A549 (cell line): ENCODE data around the gene TRIM22. TPM values are rescaled to one million over a fixed set of nuclear protein-coding genes. Genes with fewer than 3 reads are reported as not detected.
"Not testable (repeated sequence)": the region's sequence is repeated elsewhere in the genome, so short reads cannot be mapped to it uniquely, and the experiment has no call there.

Experiments
- ATAC-seq, 2 experiments: fragments of 200-7000 bp in 1 of 2; fragments of >200 bp in 1 of 2; cut with Nextera tagmentation in 1 of 2; cut with Tn5 transposase in 1 of 2; 3 replicates each; pipeline versions ENCODE4 v1.8.0 to v1.9.1; 2018 to 2020; ENCODE audit warnings: mild to moderate bottlenecking in 1 of 2, moderate library complexity in 1 of 2
- CTCF ChIA-PET: fragments of 300-600 bp; sonication (Branson Sonifier 250); formaldehyde crosslinking; extraction: SDS; loops from one replicate; lab custom pipeline; 2021; ENCODE audit warnings: antibody characterized with exemption, inconsistent platforms; lab: Yijun Ruan, JAX
- POLR2A ChIA-PET: fragments of 350-600 bp; formaldehyde crosslinking; extraction: SDS; loops from one replicate; lab custom pipeline; 2021; ENCODE audit warnings: antibody characterized with exemption, inconsistent platforms; lab: Yijun Ruan, JAX
- DNase-seq, 2 experiments: peaks; one replicate each; pipeline versions ENCODE4 v3.0.0 to v3.0.0-alpha.2; 2011 to 2016; ENCODE audit warnings: low read depth in 1 of 2, low spot score in 1 of 2
- FAIRE-seq: peaks from 2 replicates; lab custom pipeline; 2011; peaks lifted over from hg19 to GRCh38; lab: Jason Lieb, UNC
- H3K27ac ChIP-seq, 2 experiments: fragments of >200 bp; sonication (Bioruptor Twin); formaldehyde crosslinking; 3 replicates each; pipeline ENCODE4 v1.5.1; 2016 to 2017
- H3K4me1 ChIP-seq: fragments of >200 bp; sonication (Bioruptor Twin); formaldehyde crosslinking; 3 replicates; pipeline ENCODE4 v1.6.1; 2016
- H3K4me2 ChIP-seq: fragments of >200 bp; sonication (Bioruptor Twin); formaldehyde crosslinking; 3 replicates; pipeline ENCODE4 v1.6.1; 2016
- H3K4me3 ChIP-seq: fragments of >200 bp; sonication (Bioruptor Twin); formaldehyde crosslinking; 3 replicates; pipeline ENCODE4 v1.5.1; 2016
- H3K9me3 ChIP-seq: fragments of >200 bp; sonication (Bioruptor Twin); formaldehyde crosslinking; 3 replicates; pipeline ENCODE4 v1.6.1; 2016
- ATOH8 ChIP-seq: fragments of 250-450 bp; sonication (Bioruptor Pico); IDR thresholded peaks from 2 replicates; pipeline ENCODE4 v1.5.0; 2020; ENCODE audit warnings: low read depth, mild to moderate bottlenecking, moderate library complexity
- BHLHE40 ChIP-seq: IDR thresholded peaks from 2 replicates; pipeline ENCODE4 v1.6.1; 2012; ENCODE audit warnings: low read depth, low read length, inconsistent platforms
- CEBPB ChIP-seq, 2 experiments: fragments of >200 bp in 1 of 2; sonication (Bioruptor Twin) in 1 of 2; formaldehyde crosslinking in 1 of 2; IDR thresholded peaks; 2 replicates each; pipeline ENCODE4 v1.6.1; 2012 to 2016
- E2F6 ChIP-seq: IDR thresholded peaks from 2 replicates; pipeline ENCODE4 v1.6.1; 2012; ENCODE audit warnings: low read depth, borderline replicate concordance
- EHF ChIP-seq: fragments of 250-450 bp; sonication (Bioruptor Pico); IDR thresholded peaks from 2 replicates; pipeline ENCODE4 v1.5.0; 2020; ENCODE audit warnings: mild to moderate bottlenecking
- ELK1 ChIP-seq: fragments of 150-350 bp; IDR thresholded peaks from 2 replicates; pipeline ENCODE4 v1.6.1; 2014; ENCODE audit warnings: low read depth, mild to moderate bottlenecking, low read length
- ESRRA ChIP-seq: fragments of 150-350 bp; IDR thresholded peaks from 2 replicates; pipeline ENCODE4 v1.6.1; 2014; ENCODE audit warnings: mild to moderate bottlenecking, low read length, borderline replicate concordance
- FOSB ChIP-seq: fragments of 250-450 bp; sonication (Bioruptor Pico); IDR thresholded peaks from 2 replicates; pipeline ENCODE4 v1.5.0; 2020; ENCODE audit warnings: mild to moderate bottlenecking, moderate library complexity
- FOSL2 ChIP-seq, 2 experiments: fragments of 450-650 bp in 1 of 2; fragments of >200 bp in 1 of 2; sonication (Bioruptor Twin) in 1 of 2; formaldehyde crosslinking; IDR thresholded peaks; 2 replicates each; pipeline versions ENCODE4 v1.5.0 to v1.6.1; 2016 to 2020; ENCODE audit warnings: mild to moderate bottlenecking in 1 of 2, moderate library complexity in 1 of 2
- FOXS1 ChIP-seq: fragments of 250-450 bp; sonication (Bioruptor Pico); IDR thresholded peaks from 2 replicates; pipeline ENCODE4 v1.5.0; 2020; ENCODE audit warnings: mild to moderate bottlenecking, moderate library complexity
- HES2 ChIP-seq: fragments of >200 bp; sonication (Bioruptor Twin); formaldehyde crosslinking; IDR thresholded peaks from 2 replicates; pipeline ENCODE4 v1.6.1; 2016
- HOXA7 ChIP-seq: fragments of 250-450 bp; sonication (Bioruptor Pico); IDR thresholded peaks from 2 replicates; pipeline ENCODE4 v1.5.0; 2020; ENCODE audit warnings: mild to moderate bottlenecking, moderate library complexity
- HOXB5 ChIP-seq: fragments of 250-450 bp; sonication (Bioruptor Pico); IDR thresholded peaks from 2 replicates; pipeline ENCODE4 v1.5.0; 2020; ENCODE audit warnings: mild to moderate bottlenecking, moderate library complexity
- JUN ChIP-seq, 2 experiments: fragments of >200 bp; sonication (Bioruptor Twin); formaldehyde crosslinking; IDR thresholded peaks; 2 replicates in 1 of 2; 3 replicates in 1 of 2; pipeline ENCODE4 v1.6.1; 2016 to 2017
- KDM5A ChIP-seq: fragments of 200-600 bp; sonication (generic); IDR thresholded peaks from 2 replicates; pipeline ENCODE4 v1.6.1; 2016; ENCODE audit warnings: antibody characterized with exemption, mild to moderate bottlenecking
- NR3C1 ChIP-seq: fragments of >200 bp; sonication (Bioruptor Twin); formaldehyde crosslinking; IDR thresholded peaks from 3 replicates; pipeline ENCODE4 v1.6.1; 2017
- PBX3 ChIP-seq: IDR thresholded peaks from 2 replicates; pipeline ENCODE4 v1.6.1; 2012
- PHF8 ChIP-seq: fragments of 200-600 bp; sonication (generic); IDR thresholded peaks from 2 replicates; pipeline ENCODE4 v1.6.1; 2016; ENCODE audit warnings: low read depth, mild to moderate bottlenecking, antibody characterized with exemption, moderate library complexity, borderline replicate concordance
- RARB ChIP-seq: fragments of 250-450 bp; sonication (Bioruptor Pico); IDR thresholded peaks from 2 replicates; pipeline ENCODE4 v1.8.0; 2021; ENCODE audit warnings: mild to moderate bottlenecking, moderate library complexity
- REST ChIP-seq: fragments of 200-600 bp; sonication (generic); IDR thresholded peaks from 2 replicates; pipeline ENCODE4 v1.6.1; 2016; ENCODE audit warnings: antibody characterized with exemption, mild to moderate bottlenecking, moderate library complexity
- RFX5 ChIP-seq: fragments of 450-650 bp; IDR thresholded peaks from 2 replicates; pipeline ENCODE4 v1.7.1; 2014; ENCODE audit warnings: antibody characterized with exemption, mild to moderate bottlenecking, moderate library complexity
- RNF2 ChIP-seq: fragments of 200-600 bp; sonication (generic); IDR thresholded peaks from 2 replicates; pipeline ENCODE4 v1.6.1; 2016; ENCODE audit warnings: low read depth, mild to moderate bottlenecking, antibody characterized with exemption, moderate library complexity, borderline replicate concordance
- TFCP2L1 ChIP-seq: fragments of 250-450 bp; sonication (Bioruptor Pico); IDR thresholded peaks from 2 replicates; pipeline ENCODE4 v1.5.0; 2021; ENCODE audit warnings: mild to moderate bottlenecking
- ZNF302 ChIP-seq: fragments of 250-450 bp; sonication (Bioruptor Pico); IDR thresholded peaks from 2 replicates; pipeline ENCODE4 v1.9.0; 2021; ENCODE audit warnings: inconsistent platforms, mild to moderate bottlenecking, moderate library complexity
- WGBS: methylation state at CpG from one replicate; pipeline ENCODE4 v1.1.6; 2017; ENCODE audit errors: missing lambda C conversion rate; 5-methylcytosine and 5-hydroxymethylcytosine counted together
- polyA plus RNA-seq, 4 experiments: library from polyadenylated mRNA; depleted of rRNA in 3 of 4; stranded (reverse); fragments of >200 nt; fragmentation: RNase III in 1 of 4; extraction: RNeasy Plus Mini Kit Qiagen cat#74134 plus additional on column Dnase treatment in 1 of 4; gene quantifications; 2 replicates in 3 of 4; 3 replicates in 1 of 4; pipeline ENCODE4 v1.2.3, GENCODE V29; 2011 to 2017

TRIM22 gene
- polyA plus RNA-seq, 2 of the 4 experiments (the other 2 are of a cell fraction) = 1.4 to 2.7 TPM

- no peak for ATAC-seq
- Histone ChIP-seq H3K4me1 (no peaks in the 10 kb centered on the region; the same call in 2 of the 3 replicates), H3K4me3 (no peak overlapping the region), H3K9me3 (no peaks in the 10 kb centered on the region), H3K4me2 (peak overlapping the region; percentile 15; the same call in 1 of the 3 replicates), H3K27ac (peak overlapping the region; percentile 6 to 21; a peak in 3 of 6 replicates)
- CTCF ChIA-PET = interaction anchor here (0.6 to 1.5 kb wide), 2 partner anchors 91 to 116 kb away, joined by 3 to 5 read pairs; no protein-coding TSS in a partner anchor
- no peak for FAIRE-seq
- DNase-seq = no peak
- WGBS = 83% methylated on average over 5 of the region's 5 CpGs
- TF ChIP-seq NR3C1 (no peak), ESRRA (no peak), E2F6 (no peak), PHF8 (no peak), HES2 (no peak), KDM5A (no peak), RFX5 (no peak), ZNF302 (CRISPR knock-in tag) (no peak), HOXB5 (no peak), ATOH8 (no peak), TFCP2L1 (CRISPR knock-in tag) (no peak), BHLHE40 (no peak), ELK1 (no peak), FOSB (CRISPR knock-in tag) (no peak), RNF2 (no peak), FOSL2 (IDR thresholded peaks at IDR 0.05) (no peak), FOSL2 (CRISPR knock-in tag; IDR thresholded peaks at IDR 0.05) (no peak), RARB (CRISPR knock-in tag) (no peak), JUN (IDR thresholded peaks at IDR 0.05) (no peak), HOXA7 (CRISPR knock-in tag) (no peak)
- POLR2A ChIA-PET = no interaction called here
Measured at GRCh38 chr11:5690736-5691135, 1.1 kb downstream of the TRIM22 start.

GRCh38 chr11:5691238-5691963 lies 1.8 kb downstream of the TRIM22 start:
- POLR2A ChIA-PET, FAIRE-seq, DNase-seq, H3K9me3 ChIP-seq, H3K4me1 ChIP-seq, H3K4me3 ChIP-seq, H3K4me2 ChIP-seq, H3K27ac ChIP-seq, ATAC-seq: not testable (repeated sequence)
- WGBS = 71% methylated on average over 11 of the region's 12 CpGs
- CTCF ChIA-PET = interaction anchor here (0.6 to 1.7 kb wide), 2 partner anchors 28 to 116 kb away, joined by 3 read pairs; no protein-coding TSS in a partner anchor

- FAIRE-seq (no peak), DNase-seq (no peak), ATAC-seq (no peak)
- no peak overlapping the region for H3K27ac ChIP-seq
- H3K4me2 ChIP-seq = no peak overlapping the region
- H3K9me3 ChIP-seq = no peaks in the 10 kb centered on the region
- 71% methylated on average over 3 of the region's 3 CpGs for WGBS
- no peaks in the 10 kb centered on the region for H3K4me1 ChIP-seq
- ChIA-PET POLR2A (no interaction called here), CTCF (interaction anchor here (0.6 to 1.7 kb wide), 2 partner anchors 28 to 91 kb away, joined by 3 read pairs; no protein-coding TSS in a partner anchor)
- no peak overlapping the region for H3K4me3 ChIP-seq
- TF ChIP-seq REST (no peak), EHF (CRISPR knock-in tag) (no peak), HOXA7 (CRISPR knock-in tag) (no peak), ELK1 (no peak), BHLHE40 (no peak), PBX3 (no peak), CEBPB (IDR thresholded peaks at IDR 0.05) (no peak), NR3C1 (no peak), FOXS1 (CRISPR knock-in tag) (no peak)
Measured at GRCh38 chr11:5691964-5692361, 2.4 kb downstream of the TRIM22 start.
